DOHH2 (cell line): Measurements from ENCODE around the gene ZBTB48.

Source experiments
- H3F3A ChIP-seq: fragments of 200-600 bp; sonication (generic), shearing (Covaris generic); 2 replicates; pipeline ENCODE4 v1.6.0; 2016; ENCODE audit warnings: antibody characterized with exemption, mild to moderate bottlenecking; ENCODE audit not compliant: control insufficient read depth, insufficient read depth
- H3K27ac ChIP-seq: fragments of 200-600 bp; sonication (generic); 2 replicates; pipeline ENCODE4 v1.5.1; 2014; ENCODE audit warnings: low read depth, mild to moderate bottlenecking, low read length, moderate library complexity
- H3K27me3 ChIP-seq: fragments of 200-600 bp; sonication (generic); 2 replicates; pipeline ENCODE4 v1.6.1; 2014; ENCODE audit warnings: mild to moderate bottlenecking, low read length, mixed read lengths; ENCODE audit not compliant: control insufficient read depth
- H3K36me3 ChIP-seq: fragments of 200-600 bp; sonication (generic); 2 replicates; pipeline ENCODE4 v1.6.1; 2014; ENCODE audit warnings: mild to moderate bottlenecking, low read length, moderate library complexity, mixed read lengths; ENCODE audit not compliant: control insufficient read depth
- H3K4me1 ChIP-seq: fragments of 200-600 bp; sonication (generic); 2 replicates; pipeline ENCODE4 v1.6.1; 2014; ENCODE audit warnings: mild to moderate bottlenecking, low read length, mixed read lengths; ENCODE audit not compliant: control insufficient read depth
- H3K4me2 ChIP-seq: fragments of 200-600 bp; sonication (generic); 2 replicates; pipeline ENCODE4 v1.6.0; 2014; ENCODE audit warnings: mild to moderate bottlenecking, low read length, moderate library complexity
- H3K4me3 ChIP-seq: fragments of 200-600 bp; sonication (generic); 2 replicates; pipeline ENCODE4 v1.5.1; 2014; ENCODE audit warnings: mild to moderate bottlenecking, low read length, mixed read lengths
- H3K79me2 ChIP-seq: fragments of 200-600 bp; sonication (generic); 2 replicates; pipeline ENCODE4 v1.6.1; 2014; ENCODE audit warnings: mild to moderate bottlenecking, low read length, mixed read lengths; ENCODE audit not compliant: control insufficient read depth
- H3K9me2 ChIP-seq: fragments of 200-600 bp; sonication (generic); replicated peaks from 2 replicates; pipeline ENCODE4 v1.6.1; 2014; ENCODE audit warnings: mild to moderate bottlenecking, low read length, mixed read lengths; ENCODE audit not compliant: control insufficient read depth
- H3K9me3 ChIP-seq: fragments of 200-600 bp; sonication (generic); 2 replicates; pipeline ENCODE4 v1.6.1; 2014; ENCODE audit warnings: antibody characterized with exemption, low read length, mixed read lengths; ENCODE audit not compliant: control insufficient read depth, insufficient read depth
- H4K20me1 ChIP-seq: fragments of 200-600 bp; sonication (generic); 2 replicates; pipeline ENCODE4 v1.6.0; 2014; ENCODE audit warnings: low read depth, mild to moderate bottlenecking, antibody characterized with exemption, low read length, moderate library complexity; ENCODE audit not compliant: control insufficient read depth, insufficient read depth
- EZH2phosphoT487 ChIP-seq: fragments of 200-600 bp; sonication (generic); IDR thresholded peaks from 2 replicates; pipeline ENCODE4 v1.6.1; 2017; ENCODE audit warnings: borderline replicate concordance, mild to moderate bottlenecking, antibody characterized with exemption, low read length, moderate library complexity, mixed read lengths
- TF ChIP-seq, protein P1 (sequence below): fragments of 200-600 bp; sonication (generic); IDR thresholded peaks from one replicate; pipeline ENCODE4 v1.5.1; 2014; ENCODE audit warnings: antibody characterized with exemption, mild to moderate bottlenecking, low read depth, low read length; ENCODE audit not compliant: poor library complexity, severe bottlenecking

ZBTB48 gene

GRCh38 chr1:6569033-6569432, 10.8 kb upstream of the ZBTB48 start:
- TF ChIP-seq, protein P1, sequence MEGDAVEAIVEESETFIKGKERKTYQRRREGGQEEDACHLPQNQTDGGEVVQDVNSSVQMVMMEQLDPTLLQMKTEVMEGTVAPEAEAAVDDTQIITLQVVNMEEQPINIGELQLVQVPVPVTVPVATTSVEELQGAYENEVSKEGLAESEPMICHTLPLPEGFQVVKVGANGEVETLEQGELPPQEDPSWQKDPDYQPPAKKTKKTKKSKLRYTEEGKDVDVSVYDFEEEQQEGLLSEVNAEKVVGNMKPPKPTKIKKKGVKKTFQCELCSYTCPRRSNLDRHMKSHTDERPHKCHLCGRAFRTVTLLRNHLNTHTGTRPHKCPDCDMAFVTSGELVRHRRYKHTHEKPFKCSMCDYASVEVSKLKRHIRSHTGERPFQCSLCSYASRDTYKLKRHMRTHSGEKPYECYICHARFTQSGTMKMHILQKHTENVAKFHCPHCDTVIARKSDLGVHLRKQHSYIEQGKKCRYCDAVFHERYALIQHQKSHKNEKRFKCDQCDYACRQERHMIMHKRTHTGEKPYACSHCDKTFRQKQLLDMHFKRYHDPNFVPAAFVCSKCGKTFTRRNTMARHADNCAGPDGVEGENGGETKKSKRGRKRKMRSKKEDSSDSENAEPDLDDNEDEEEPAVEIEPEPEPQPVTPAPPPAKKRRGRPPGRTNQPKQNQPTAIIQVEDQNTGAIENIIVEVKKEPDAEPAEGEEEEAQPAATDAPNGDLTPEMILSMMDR = no peak
- TF ChIP-seq EZH2phosphoT487 = no peak
- H4K20me1 ChIP-seq = no peaks in the 10 kb centered on the region
- no peak overlapping the region for H3K4me3 ChIP-seq
- no peaks in the 10 kb centered on the region for H3K27me3 ChIP-seq
- no peaks in the 10 kb centered on the region for H3F3A ChIP-seq
- H3K4me2 ChIP-seq = no peak overlapping the region
- H3K4me1 ChIP-seq = peaks cover 10% of the 10 kb centered on the region; the same call in 1 of the 2 replicates
- H3K9me3 ChIP-seq = no peaks in the 10 kb centered on the region
- H3K79me2 ChIP-seq = no peaks in the 10 kb centered on the region
- H3K9me2 ChIP-seq = no peaks in the 10 kb centered on the region
- no peak overlapping the region for H3K27ac ChIP-seq
- H3K36me3 ChIP-seq = no peaks in the 10 kb centered on the region

DNA sequence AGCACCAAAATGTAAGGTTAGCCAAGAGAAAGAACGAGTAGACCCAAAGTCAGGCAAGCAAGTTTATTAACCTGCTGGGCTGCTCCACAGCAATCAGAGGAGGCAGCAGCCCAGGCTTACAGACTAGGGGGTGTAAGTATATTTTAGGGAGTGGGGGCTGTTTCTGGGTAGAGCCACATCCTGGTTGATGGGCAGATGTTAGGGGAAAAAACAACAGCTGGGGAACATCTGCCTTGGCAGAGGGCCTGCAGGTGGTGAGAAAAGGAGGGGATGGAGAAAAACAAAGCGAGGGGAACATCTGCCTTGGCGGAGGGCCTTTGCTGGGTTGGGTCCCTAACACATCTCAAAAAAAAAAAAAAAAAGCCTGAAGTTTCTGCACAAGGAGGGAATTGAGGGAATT, 9.7 kb upstream of the ZBTB48 start:
- H3K79me2 ChIP-seq = no peaks in the 10 kb centered on the region
- H3K36me3 ChIP-seq = no peaks in the 10 kb centered on the region
- H3F3A ChIP-seq = no peaks in the 10 kb centered on the region
- H3K27ac ChIP-seq = no peak overlapping the region
- H3K27me3 ChIP-seq = no peaks in the 10 kb centered on the region
- TF ChIP-seq, protein P1 = no peak
- no peak for TF ChIP-seq EZH2phosphoT487
- H3K9me3 ChIP-seq = no peaks in the 10 kb centered on the region
- H3K4me1 ChIP-seq = peaks cover 10% of the 10 kb centered on the region; the same call in 1 of the 2 replicates
- H3K9me2 ChIP-seq = no peaks in the 10 kb centered on the region
- no peaks in the 10 kb centered on the region for H4K20me1 ChIP-seq
- H3K4me2 ChIP-seq = no peak overlapping the region
- H3K4me3 ChIP-seq = no peak overlapping the region

DNA sequence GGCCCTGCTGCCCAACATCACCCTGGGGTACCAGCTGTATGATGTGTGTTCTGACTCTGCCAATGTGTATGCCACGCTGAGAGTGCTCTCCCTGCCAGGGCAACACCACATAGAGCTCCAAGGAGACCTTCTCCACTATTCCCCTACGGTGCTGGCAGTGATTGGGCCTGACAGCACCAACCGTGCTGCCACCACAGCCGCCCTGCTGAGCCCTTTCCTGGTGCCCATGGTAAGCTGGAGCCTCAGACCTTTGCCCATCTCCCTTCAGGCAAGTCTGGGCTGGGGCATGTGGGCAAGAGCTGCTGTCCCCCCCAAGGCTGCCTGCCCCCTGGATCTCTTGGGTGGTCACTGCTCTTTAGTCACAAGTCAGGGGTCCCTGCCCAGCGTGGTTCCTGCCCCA, 8.8 kb upstream of the ZBTB48 start:
- no peak overlapping the region for H3K4me3 ChIP-seq
- H3F3A ChIP-seq = no peaks in the 10 kb centered on the region
- H3K27ac ChIP-seq = no peak overlapping the region
- no peaks in the 10 kb centered on the region for H3K9me3 ChIP-seq
- H4K20me1 ChIP-seq = no peaks in the 10 kb centered on the region
- H3K79me2 ChIP-seq = no peaks in the 10 kb centered on the region
- H3K4me2 ChIP-seq = no peak overlapping the region
- H3K4me1 ChIP-seq = peaks cover 10% of the 10 kb centered on the region; the same call in 1 of the 2 replicates
- H3K9me2 ChIP-seq = no peaks in the 10 kb centered on the region
- no peaks in the 10 kb centered on the region for H3K27me3 ChIP-seq
- TF ChIP-seq, protein P1 = no peak
- no peak for TF ChIP-seq EZH2phosphoT487
- H3K36me3 ChIP-seq = no peaks in the 10 kb centered on the region
